Measurements from ENCODE around the gene DCAF16. TPM values are rescaled to one million over a fixed set of nuclear protein-coding genes. Genes with fewer than 3 reads are reported as not detected.

The DCAF16 gene
- total and polyA plus RNA-seq, 2 donors (not counting 1 experiment from before 2014, with no cell fraction given), result 18.2 to 68.1 TPM

DNA sequence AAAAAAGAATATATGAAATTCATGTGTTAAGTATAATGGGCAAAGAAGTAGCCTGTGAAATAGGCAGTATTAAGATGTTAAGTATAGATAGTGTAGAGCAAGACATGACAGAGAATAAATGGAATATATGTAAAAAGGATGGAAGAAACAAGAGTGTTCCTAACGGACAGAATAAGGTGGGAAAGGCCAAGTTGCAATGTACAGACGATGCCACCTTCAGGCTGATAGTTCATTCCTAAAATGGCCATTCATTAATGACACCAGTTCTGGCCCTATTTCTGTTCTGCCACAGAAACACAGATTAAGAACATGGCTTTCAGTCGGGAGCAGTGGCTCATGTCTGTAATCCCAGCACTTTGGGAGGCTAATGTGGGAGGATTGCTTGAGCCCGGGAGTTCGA, 24.7 kb downstream of the DCAF16 start:
- H3K4me1 ChIP-seq (ENCODE audit: control insufficient read depth in 2 of 2, insufficient read depth in 2 of 2, low read length in 2 of 2), result peaks cover 13 to 21% of the 10 kb centered on the region in 2 donors
- H3K4me3 ChIP-seq (ENCODE audit: control extremely low read depth in 1 of 5, extremely low read depth in 1 of 5, insufficient read depth in 1 of 5, low read depth in 2 of 5, low read length in 4 of 5), result no peak overlapping the region
- H3K36me3 ChIP-seq (replicated peaks in 1 of 2; ENCODE audit: control extremely low read depth in 1 of 2, control insufficient read depth in 1 of 2, extremely low read depth in 1 of 2, insufficient read depth in 2 of 2, low read length in 1 of 2), result peaks cover 0 to 2% of the 10 kb centered on the region in 2 experiments
- peaks cover 0 to 14% (median 5%) of the 10 kb centered on the region in 4 experiments for H3K27me3 ChIP-seq (replicated peaks in 1 of 4; ENCODE audit: control extremely low read depth in 1 of 4, control insufficient read depth in 3 of 4, insufficient read depth in 4 of 4, low read length in 3 of 4)
- DNase-seq, result no peak
- POLR2A ChIA-PET, result no interaction called here
- ATAC-seq (ENCODE audit: low read depth), result no peak
- no peaks in the 10 kb centered on the region for H3K9me3 Mint-ChIP-seq (ENCODE audit: insufficient read depth)
- no peaks in the 10 kb centered on the region for H4K20me1 ChIP-seq (ENCODE audit: control insufficient read depth, insufficient read depth, low read length, poor library complexity, severe bottlenecking)
- H3K4me2 ChIP-seq (replicated peaks; ENCODE audit: low read depth, low read length, poor library complexity, severe bottlenecking), result no peak overlapping the region
- peaks cover 0 to 5% (median 0%) of the 10 kb centered on the region in 3 donors for H3K9me3 ChIP-seq (ENCODE audit: control extremely low read depth in 1 of 3, control insufficient read depth in 2 of 3, insufficient read depth in 1 of 3, low read length in 2 of 3)
- CTCF ChIA-PET, result no interaction called here
- H3K27me3 Mint-ChIP-seq, result peaks cover 10% of the 10 kb centered on the region
- no peaks in the 10 kb centered on the region for H3K79me2 ChIP-seq (ENCODE audit: control insufficient read depth, insufficient read depth, low read length)
- 100% methylated on average over 2 of the region's 5 CpGs for WGBS (ENCODE audit: insufficient coverage)
- H2AFZ ChIP-seq (ENCODE audit: insufficient read depth, low read depth, low read length, poor library complexity, severe bottlenecking), result no peak overlapping the region
- no peak overlapping the region for H3K27ac ChIP-seq (ENCODE audit: low read length in 2 of 2)
- TF ChIP-seq EZH2 (IDR thresholded peaks at IDR 0.05; ENCODE audit: borderline replicate concordance, insufficient read depth, low read depth, low read length, poor library complexity, severe bottlenecking), result no peak
- TF ChIP-seq, protein P1, sequence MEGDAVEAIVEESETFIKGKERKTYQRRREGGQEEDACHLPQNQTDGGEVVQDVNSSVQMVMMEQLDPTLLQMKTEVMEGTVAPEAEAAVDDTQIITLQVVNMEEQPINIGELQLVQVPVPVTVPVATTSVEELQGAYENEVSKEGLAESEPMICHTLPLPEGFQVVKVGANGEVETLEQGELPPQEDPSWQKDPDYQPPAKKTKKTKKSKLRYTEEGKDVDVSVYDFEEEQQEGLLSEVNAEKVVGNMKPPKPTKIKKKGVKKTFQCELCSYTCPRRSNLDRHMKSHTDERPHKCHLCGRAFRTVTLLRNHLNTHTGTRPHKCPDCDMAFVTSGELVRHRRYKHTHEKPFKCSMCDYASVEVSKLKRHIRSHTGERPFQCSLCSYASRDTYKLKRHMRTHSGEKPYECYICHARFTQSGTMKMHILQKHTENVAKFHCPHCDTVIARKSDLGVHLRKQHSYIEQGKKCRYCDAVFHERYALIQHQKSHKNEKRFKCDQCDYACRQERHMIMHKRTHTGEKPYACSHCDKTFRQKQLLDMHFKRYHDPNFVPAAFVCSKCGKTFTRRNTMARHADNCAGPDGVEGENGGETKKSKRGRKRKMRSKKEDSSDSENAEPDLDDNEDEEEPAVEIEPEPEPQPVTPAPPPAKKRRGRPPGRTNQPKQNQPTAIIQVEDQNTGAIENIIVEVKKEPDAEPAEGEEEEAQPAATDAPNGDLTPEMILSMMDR (IDR thresholded peaks at IDR 0.05), result no peak
- H3K4me1 Mint-ChIP-seq, result peaks cover 19% of the 10 kb centered on the region
- H3K27ac Mint-ChIP-seq, result no peak overlapping the region
- H3K4me3 Mint-ChIP-seq, result no peak overlapping the region
- intact Hi-C loops (cut with micrococcal nuclease), result no loop called here
- H3K9ac ChIP-seq (ENCODE audit: low read length), result no peak overlapping the region

DNA sequence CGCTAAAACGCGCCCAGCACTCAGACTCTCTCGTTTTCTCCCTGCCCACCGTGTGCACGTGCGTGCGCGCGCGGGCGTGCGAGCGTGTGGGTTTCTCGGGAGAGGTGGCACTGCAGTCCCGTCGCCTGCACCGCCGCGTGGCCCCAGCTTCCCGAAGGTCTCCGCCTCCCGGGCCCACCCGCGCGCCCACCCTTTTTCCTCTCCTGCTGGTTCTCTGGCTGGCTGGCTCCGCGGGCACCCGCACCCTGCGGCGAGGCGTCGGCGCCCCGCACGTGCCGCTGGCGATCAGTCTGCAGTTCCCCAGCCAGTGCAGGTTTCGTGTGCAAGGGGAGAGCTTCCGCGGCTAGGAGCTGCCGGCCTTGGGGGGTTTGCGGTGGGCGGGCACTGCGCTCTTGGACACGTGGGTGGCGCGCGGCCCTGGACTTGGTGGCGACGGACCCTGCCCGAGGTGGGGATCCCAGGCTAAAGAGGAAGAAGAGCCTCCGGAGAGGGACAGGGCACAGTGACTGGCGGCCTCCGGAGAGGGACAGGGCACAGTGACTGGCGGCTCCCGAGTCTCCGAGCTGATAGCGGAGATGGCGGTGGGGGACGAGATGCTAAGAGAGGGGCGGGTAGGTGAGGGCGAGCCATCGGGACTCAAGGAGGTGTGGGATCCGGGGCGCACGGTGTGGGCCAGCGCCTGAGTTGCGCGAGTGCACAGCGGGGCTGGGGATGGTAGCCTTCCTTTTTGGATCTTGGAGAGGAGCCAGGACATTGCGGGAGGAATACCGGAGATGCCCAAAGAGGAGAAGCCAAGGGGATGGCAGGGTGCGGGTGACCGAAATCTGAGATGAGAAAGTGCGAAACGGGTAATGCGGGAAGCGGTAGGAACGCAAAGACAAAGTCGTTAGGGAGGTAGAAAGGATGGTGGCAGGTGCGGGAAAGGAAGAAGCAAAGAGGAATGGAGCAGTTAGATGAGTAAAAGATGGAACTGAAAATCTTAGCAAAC, 29.0 kb downstream of the DCAF16 start, which contains the start of gene FAM184B:
FAM184B (minus strand) TSS at position 322 of the 988 bp plus-strand sequence. CDS start 322 bp downstream, outside the sequence.
- ATAC-seq (ENCODE audit: low read depth) (no peak), DNase-seq (no peak)
- no peak within 1 kb of the TSS for H3K27ac Mint-ChIP-seq
- TF ChIP-seq EZH2 (IDR thresholded peaks at IDR 0.05; ENCODE audit: borderline replicate concordance, insufficient read depth, low read depth, low read length, poor library complexity, severe bottlenecking), result no peak
- TF ChIP-seq, protein P1 (IDR thresholded peaks at IDR 0.05), result no peak
- 10% methylated on average over 79 of the region's 82 CpGs for whole genome bisulfite sequencing (ENCODE audit: insufficient coverage)
- Histone ChIP-seq H3K36me3 (replicated peaks in 1 of 2; ENCODE audit: control extremely low read depth in 1 of 2, control insufficient read depth in 1 of 2, extremely low read depth in 1 of 2, insufficient read depth in 2 of 2, low read length in 1 of 2) (peaks cover 0 to 2% of the 10 kb centered on the region in 2 experiments), H3K4me3 (ENCODE audit: control extremely low read depth in 1 of 5, extremely low read depth in 1 of 5, insufficient read depth in 1 of 5, low read depth in 2 of 5, low read length in 4 of 5) (no peak within 1 kb of the TSS), H3K9ac (ENCODE audit: low read length) (no peak within 1 kb of the TSS), H3K27me3 (replicated peaks in 1 of 4; ENCODE audit: control extremely low read depth in 1 of 4, control insufficient read depth in 3 of 4, insufficient read depth in 4 of 4, low read length in 3 of 4) (peaks cover 0 to 25% (median 18%) of the 10 kb centered on the region in 4 experiments), H3K27ac (ENCODE audit: low read length in 2 of 2) (no peak within 1 kb of the TSS), H3K4me1 (ENCODE audit: control insufficient read depth in 2 of 2, insufficient read depth in 2 of 2, low read length in 2 of 2) (peaks cover 14 to 23% of the 10 kb centered on the region in 2 donors), H3K4me2 (replicated peaks; ENCODE audit: low read depth, low read length, poor library complexity, severe bottlenecking) (peak within 1 kb of the TSS; percentile 46), H2AFZ (ENCODE audit: insufficient read depth, low read depth, low read length, poor library complexity, severe bottlenecking) (no peak within 1 kb of the TSS), H3K9me3 (ENCODE audit: control extremely low read depth in 1 of 3, control insufficient read depth in 2 of 3, insufficient read depth in 1 of 3, low read length in 2 of 3) (peaks cover 0 to 5% (median 0%) of the 10 kb centered on the region in 3 donors), H4K20me1 (ENCODE audit: control insufficient read depth, insufficient read depth, low read length, poor library complexity, severe bottlenecking) (no peaks in the 10 kb centered on the region), H3K79me2 (ENCODE audit: control insufficient read depth, insufficient read depth, low read length) (no peaks in the 10 kb centered on the region)
- peaks cover 16% of the 10 kb centered on the region for H3K4me1 Mint-ChIP-seq
- POLR2A ChIA-PET, result no interaction called here
- CTCF ChIA-PET, result no interaction called here
- H3K4me3 Mint-ChIP-seq, result peak within 1 kb of the TSS; percentile 16
- no peaks in the 10 kb centered on the region for H3K9me3 Mint-ChIP-seq (ENCODE audit: insufficient read depth)
- intact Hi-C loops (cut with micrococcal nuclease), result no loop called here
- H3K27me3 Mint-ChIP-seq, result peaks cover 23% of the 10 kb centered on the region
